ENCODE results near the gene CFP. TPM values are rescaled to one million over a fixed set of nuclear protein-coding genes. Genes with fewer than 3 reads are reported as not detected.

Gene CFP
- total RNA-seq, 1 donor from 2014 or later, result 24.8 TPM

- Histone ChIP-seq H3K9me3 (no peaks in the 10 kb centered on the region), H3K4me3 (no peak overlapping the region), H3K27me3 (ENCODE audit: low read depth) (no peaks in the 10 kb centered on the region), H3K36me3 (no peaks in the 10 kb centered on the region), H3K4me1 (peaks cover 8% of the 10 kb centered on the region), H3K27ac (no peak overlapping the region)
- intact Hi-C loops (cut with DNase I), result no loop called here
- no peak for TF ChIP-seq CTCF (IDR thresholded peaks at IDR 0.05)
- DNase-seq, result no peak
- no peak for ATAC-seq
Measured at GRCh38 chrX:47584714-47585113, 45.0 kb downstream of the CFP start.

- no peak for TF ChIP-seq CTCF (IDR thresholded peaks at IDR 0.05)
- peak overlapping the region; percentile 54 for H3K4me3 ChIP-seq
- no peak overlapping the region for H3K27ac ChIP-seq
- ATAC-seq (no peak), DNase-seq (no peak)
- H3K9me3 ChIP-seq, result no peaks in the 10 kb centered on the region
- peaks cover 19% of the 10 kb centered on the region for H3K4me1 ChIP-seq
- no peaks in the 10 kb centered on the region for H3K36me3 ChIP-seq
- no peaks in the 10 kb centered on the region for H3K27me3 ChIP-seq (ENCODE audit: low read depth)
- intact Hi-C loops (cut with DNase I), result no loop called here
Measured at GRCh38 chrX:47583240-47583861, 46.4 kb downstream of the CFP start.

DNA sequence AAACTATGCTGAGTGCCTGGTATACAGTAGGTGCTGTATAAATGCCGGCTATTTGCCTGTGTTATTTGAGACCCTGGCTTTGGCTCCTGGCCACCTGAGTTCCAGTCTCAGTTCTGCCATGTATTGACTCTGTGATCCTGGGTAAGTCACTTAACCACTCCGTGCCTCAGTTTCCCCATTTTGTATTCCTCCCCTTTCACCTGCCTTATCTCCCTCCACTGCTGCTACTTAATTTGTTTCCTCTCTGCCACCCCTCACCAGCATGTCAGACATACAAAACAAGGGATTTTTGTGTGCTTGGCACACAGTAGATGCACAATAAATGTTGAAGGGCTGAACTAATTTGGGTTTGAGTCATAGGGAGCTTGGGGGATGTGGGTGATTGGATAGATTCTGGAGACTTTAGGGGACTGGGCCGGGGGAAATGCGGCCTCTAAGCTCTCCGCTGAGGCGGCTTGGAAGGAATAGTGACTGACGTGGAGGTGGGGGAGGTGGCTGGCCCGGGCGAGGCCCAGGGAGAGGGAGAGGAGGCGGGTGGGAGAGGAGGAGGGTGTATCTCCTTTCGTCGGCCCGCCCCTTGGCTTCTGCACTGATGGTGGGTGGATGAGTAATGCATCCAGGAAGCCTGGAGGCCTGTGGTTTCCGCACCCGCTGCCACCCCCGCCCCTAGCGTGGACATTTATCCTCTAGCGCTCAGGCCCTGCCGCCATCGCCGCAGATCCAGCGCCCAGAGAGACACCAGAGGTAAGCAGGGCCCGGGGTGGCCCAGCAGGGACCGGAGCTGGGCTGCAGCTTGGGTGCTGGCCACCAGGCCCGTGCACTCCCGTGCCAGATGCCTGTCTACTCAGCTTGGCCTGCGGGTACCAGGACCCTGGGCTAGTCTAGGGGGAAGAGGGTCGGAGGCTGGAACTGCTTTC, 47.7 kb downstream of the CFP start, which contains the start of gene TIMP1:
Gene TIMP1, plus strand, starts transcription at position 706 of the 917 bp plus-strand sequence. CDS start 980 bp downstream, outside the sequence.
- H3K36me3 ChIP-seq, result no peaks in the 10 kb centered on the region
- DNase-seq, result peak; percentile 90
- peak within 1 kb of the TSS; percentile 78 for H3K27ac ChIP-seq
- peaks cover 21% of the 10 kb centered on the region for H3K4me1 ChIP-seq
- no peaks in the 10 kb centered on the region for H3K9me3 ChIP-seq
- H3K4me3 ChIP-seq, result peak within 1 kb of the TSS; percentile 54
- peak; percentile 86 to 95 for ATAC-seq
- intact Hi-C loops (cut with DNase I), result no loop called here
- no peak for TF ChIP-seq CTCF (IDR thresholded peaks at IDR 0.05)
- no peaks in the 10 kb centered on the region for H3K27me3 ChIP-seq (ENCODE audit: low read depth)

DNA sequence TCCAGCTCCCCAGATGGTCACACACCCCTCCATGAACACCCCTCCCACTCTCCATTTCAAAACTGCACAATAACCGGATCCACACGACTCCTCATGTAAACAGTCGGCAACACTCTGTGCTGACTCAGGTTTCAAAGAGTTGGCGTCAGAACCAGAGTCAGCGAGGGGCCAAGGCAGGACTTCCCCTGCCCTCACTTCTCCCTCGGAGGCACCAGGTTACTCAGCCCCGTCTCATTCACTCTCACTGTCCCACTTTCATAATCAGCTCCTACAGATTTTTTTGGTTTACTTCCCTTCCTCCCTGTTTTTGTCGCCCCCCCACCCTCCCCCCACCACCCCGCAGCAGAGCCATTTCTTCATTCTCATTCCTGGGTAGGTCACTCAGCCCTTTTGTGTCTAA, 50.2 kb downstream of the CFP start:
- DNase-seq, result peak; percentile 45
- no peaks in the 10 kb centered on the region for H3K9me3 ChIP-seq
- no peaks in the 10 kb centered on the region for H3K36me3 ChIP-seq
- intact Hi-C loops (cut with DNase I), result no loop called here
- no peak overlapping the region for H3K27ac ChIP-seq
- H3K27me3 ChIP-seq (ENCODE audit: low read depth), result no peaks in the 10 kb centered on the region
- peaks cover 21% of the 10 kb centered on the region for H3K4me1 ChIP-seq
- no peak overlapping the region for H3K4me3 ChIP-seq
- no peak for TF ChIP-seq CTCF (IDR thresholded peaks at IDR 0.05)
- peak; percentile 58 to 59 for ATAC-seq

- intact Hi-C loops (cut with DNase I), result no loop called here
- no peaks in the 10 kb centered on the region for H3K27me3 ChIP-seq (ENCODE audit: low read depth)
- ATAC-seq (peak in 1 of 2 donors; percentile 30), DNase-seq (peak; percentile 40)
- no peak for TF ChIP-seq CTCF (IDR thresholded peaks at IDR 0.05)
- no peak overlapping the region for H3K27ac ChIP-seq
- H3K36me3 ChIP-seq, result no peaks in the 10 kb centered on the region
- peaks cover 21% of the 10 kb centered on the region for H3K4me1 ChIP-seq
- H3K4me3 ChIP-seq, result no peak overlapping the region
- H3K9me3 ChIP-seq, result no peaks in the 10 kb centered on the region
Measured at GRCh38 chrX:47578692-47579091, 51.0 kb downstream of the CFP start.

Measured in lower lobe of right lung (tissue), 2 donors.